ENCODE measurements around the gene TCOF1.

TCOF1 gene

GRCh38 chr5:150323092-150323491 lies 34.4 kb upstream of the TCOF1 start:
- DNase-seq: no peak

DNA sequence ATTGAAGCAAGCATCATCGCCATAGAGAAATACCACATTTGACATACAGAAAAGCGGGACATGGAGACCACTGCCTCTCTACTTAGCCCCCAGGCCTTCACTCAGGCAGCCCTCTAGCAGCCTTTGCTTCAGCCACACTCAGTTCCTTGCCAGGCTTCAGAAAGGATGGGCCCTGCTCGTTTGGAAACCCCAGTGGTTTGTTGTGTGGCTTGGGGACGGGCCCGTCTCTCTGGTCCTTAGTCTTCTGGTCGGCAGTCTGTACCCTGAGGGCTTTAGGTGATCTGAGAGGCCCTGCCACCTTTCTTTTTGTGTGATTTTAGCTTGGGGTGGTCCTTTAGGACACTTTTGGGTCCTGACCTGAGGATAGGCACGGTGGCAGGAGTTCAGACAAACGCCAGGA lies 33.7 kb upstream of the TCOF1 start:
- DNase-seq: no peak

GRCh38 chr5:150325426-150325825 lies 32.1 kb upstream of the TCOF1 start:
- DNase-seq: no peak

- DNase-seq: no peak
These were observed 30.8 kb upstream of the TCOF1 start for GRCh38 chr5:150326707-150327106.

DNA sequence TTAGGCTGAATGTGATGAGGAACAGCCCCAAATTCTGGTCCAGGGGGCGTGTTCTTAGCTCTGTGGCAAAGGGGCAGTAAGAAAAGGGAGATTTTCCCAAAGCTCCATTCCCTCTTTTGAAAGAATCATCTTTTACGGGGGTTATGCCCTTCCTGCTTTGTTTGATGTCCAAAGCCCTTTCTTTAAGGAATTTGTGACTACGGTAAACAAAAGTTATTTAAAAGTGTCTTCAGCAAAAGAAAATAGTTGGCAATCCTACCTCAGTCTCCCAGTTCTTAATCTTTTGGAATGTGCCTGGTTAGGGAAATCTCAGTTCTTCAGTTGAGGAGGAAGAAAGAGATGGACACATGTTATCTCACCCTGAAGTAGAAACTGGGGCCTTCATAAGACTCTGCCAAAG lies 30.4 kb upstream of the TCOF1 start:
- no peak for DNase-seq

DNA sequence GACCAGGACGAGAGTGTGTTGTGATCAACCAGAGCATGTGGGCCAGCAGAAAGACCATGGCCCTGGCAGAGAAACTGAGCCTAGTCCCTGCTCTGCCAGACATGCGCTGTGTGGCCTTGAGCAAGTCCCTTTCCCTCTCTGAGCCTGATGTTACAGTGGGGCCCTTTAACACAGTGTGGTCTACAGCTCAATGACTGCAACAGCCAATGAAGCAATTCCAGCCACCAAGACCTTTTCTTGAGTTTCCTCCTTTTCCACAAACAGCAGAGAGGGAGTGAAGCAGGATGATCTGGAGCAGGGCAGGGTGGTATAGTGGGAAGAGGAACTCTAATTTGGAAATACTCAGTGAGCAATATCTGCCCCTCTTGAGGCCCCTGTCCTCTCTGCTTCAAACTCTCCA lies 29.0 kb upstream of the TCOF1 start:
- DNase-seq: no peak

DNA sequence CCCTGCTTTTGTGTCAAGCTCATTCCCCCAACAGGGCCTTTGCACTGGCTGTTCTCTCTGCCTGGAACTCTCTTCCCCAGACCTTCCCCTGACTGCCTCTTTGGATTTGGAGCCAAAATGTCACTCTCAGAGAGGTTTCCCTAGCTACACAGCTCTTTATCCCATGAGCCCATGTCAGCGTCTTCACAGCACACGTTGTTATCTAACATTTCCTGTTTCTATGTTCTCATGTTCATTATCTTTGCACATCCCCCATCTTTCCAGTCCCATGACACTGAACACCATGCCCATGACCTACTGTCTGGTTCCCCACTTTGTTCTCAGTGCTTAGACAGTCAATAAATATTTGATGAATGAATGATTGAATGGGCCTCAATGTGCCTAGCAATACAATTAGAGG lies 28.5 kb upstream of the TCOF1 start:
- no peak for DNase-seq

DNA sequence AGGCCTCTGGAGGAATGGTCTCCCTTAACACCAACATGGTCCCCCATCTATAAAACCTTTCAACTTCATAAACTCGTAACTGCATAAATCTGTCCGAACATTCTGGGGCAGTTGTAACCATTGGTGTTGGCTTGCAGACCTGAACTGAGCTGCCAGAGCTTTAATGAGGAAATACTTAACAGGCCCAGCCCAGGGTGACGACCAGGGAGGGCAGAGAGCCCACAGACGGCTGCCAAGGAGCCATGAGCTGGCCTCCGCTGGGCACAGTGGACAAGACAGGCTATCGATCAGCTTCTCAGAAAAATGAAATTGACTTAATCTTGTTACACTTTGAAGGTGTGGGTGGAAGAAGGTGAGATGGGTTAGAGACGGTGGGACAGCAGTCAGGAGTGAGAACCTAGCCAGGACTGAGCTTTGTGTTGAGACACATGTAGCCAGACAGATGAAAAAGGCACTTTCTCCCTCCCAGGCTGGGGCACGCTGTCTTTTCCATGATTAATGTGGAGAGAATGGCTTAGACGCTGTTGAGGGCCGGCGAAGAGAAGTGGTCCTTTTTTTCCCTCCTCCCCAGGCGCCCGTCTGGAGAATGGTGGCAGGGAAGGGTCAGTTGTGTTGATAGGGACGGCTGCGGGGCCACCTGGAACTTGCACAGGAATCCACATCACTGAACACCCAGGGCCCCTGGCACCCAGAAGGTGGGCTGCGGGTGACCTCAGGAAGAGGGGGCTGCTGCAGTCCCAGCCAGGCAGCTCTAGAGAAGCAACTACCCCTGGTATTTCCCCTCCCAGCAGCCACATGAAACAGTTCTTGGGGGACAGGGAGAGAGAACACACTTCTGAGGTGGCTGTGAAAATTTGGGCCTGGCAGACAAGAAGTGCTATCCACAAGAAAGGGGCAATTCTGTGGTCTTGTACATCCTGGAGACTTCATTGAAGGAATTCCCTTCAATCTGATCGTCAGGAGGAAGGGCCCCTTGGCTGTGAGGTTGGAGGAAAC lies 27.3 kb upstream of the TCOF1 start:
- DNase-seq: no peak

- no peak for DNase-seq
These were observed 24.1 kb upstream of the TCOF1 start for GRCh38 chr5:150333400-150333799.

DNA sequence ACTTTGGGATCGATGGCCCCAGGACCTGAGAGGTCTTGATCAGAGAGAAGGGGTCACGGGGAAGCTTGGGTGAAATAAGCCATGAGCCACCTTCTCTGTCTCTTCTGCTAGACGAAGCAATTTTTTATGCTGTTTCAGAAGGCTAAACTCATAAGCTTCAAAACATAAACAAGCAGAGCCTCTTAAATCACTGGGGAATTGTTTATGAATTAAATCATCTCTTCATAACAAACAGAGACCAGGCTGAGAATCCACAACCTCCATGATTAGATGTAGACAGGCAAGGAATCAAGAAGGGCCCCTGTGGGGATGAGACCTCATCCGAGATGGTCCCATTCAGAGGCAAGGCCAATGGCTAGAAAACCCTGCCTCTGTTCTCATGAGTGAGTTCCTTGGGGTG lies 21.7 kb upstream of the TCOF1 start:
- no peak for DNase-seq

- DNase-seq: no peak
These were observed 19.0 kb upstream of the TCOF1 start for GRCh38 chr5:150338546-150338945.

DNA sequence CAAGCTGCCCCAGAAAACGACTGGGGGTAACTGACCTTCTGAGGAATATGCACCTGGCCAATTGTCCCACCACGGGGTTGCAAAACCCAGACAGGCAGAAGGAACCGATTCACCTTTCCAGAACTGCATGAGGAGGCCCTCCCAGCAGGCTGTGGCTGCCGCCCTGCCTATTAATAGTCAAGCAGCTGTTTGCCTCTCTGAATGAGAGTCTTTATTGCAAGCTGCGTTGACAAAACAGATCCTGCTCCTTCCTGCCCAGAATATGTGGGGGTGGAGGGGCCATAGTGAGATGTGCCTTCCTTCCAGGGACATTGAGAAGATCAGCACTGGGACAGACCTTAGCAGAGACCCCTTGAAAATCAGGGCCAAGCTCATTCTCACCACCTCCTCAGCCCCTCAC lies 18.3 kb upstream of the TCOF1 start:
- no peak for DNase-seq

DNA sequence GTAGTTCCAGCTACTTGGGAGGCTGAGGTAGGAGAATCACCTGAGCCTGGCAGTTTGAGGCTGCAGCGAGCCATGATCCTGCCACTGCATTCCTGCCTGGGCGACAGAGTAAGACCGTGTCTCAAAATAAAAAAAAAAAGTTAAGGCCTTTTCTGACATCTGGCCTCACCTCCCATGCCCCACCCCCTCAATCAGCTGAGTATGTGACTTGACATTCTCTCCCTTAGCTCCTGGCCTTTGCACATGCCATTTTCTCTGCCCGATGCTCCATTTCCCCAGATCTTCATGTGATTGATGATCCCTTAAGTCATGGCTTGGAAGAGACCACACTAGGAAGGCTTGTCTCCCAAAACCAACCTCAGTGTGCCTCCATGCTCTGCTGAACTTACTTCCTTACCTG lies 17.7 kb upstream of the TCOF1 start:
- no peak for DNase-seq

GRCh38 chr5:150340614-150341255 lies 16.8 kb upstream of the TCOF1 start:
- no peak for DNase-seq

DNA sequence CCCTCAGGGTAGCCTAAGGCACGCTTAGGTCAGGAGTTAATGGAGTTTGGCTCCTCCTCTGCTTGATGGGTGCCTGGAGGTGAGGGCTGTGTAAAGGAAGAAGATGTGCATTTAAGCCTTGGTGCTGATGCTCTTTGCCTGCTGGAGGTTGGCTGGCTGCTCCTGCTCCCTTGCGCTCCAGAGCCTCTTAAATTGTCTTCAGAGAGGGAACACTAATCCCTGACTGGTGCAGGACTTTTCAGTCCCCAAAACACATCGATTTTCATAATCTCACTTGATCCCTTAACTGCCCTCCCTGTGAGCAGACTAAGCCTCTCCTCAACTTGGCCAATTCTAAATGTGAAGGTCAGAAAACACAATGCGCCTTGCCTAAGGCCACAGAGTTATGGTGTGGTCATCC lies 16.2 kb upstream of the TCOF1 start:
- no peak for DNase-seq

DNA sequence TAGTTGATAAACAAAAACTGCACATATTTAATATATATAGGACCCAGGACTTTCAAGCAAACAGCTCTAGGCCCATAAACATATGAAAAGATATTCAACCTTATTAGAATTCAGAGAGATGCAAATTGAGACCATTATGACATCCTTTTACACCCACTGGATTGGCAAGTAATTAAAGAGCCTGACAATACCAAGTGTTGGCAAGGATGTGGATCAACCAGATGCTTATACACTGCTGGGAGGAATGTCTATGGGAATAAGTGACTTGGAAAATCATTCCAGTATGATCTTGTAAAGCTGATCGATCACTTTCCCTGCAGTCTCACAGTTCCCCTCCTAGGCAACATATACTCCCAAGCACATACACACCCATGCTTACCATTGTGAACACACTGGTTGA lies 15.5 kb upstream of the TCOF1 start:
- DNase-seq: no peak

- DNase-seq: no peak
These were observed 14.9 kb upstream of the TCOF1 start for GRCh38 chr5:150342583-150342982.

- no peak for DNase-seq
These were observed 13.4 kb upstream of the TCOF1 start for GRCh38 chr5:150343994-150344631.

- no peak for DNase-seq
These were observed 11.8 kb upstream of the TCOF1 start for GRCh38 chr5:150345716-150346115.

GRCh38 chr5:150346592-150346991 lies 10.9 kb upstream of the TCOF1 start:
- no peak for DNase-seq

DNA sequence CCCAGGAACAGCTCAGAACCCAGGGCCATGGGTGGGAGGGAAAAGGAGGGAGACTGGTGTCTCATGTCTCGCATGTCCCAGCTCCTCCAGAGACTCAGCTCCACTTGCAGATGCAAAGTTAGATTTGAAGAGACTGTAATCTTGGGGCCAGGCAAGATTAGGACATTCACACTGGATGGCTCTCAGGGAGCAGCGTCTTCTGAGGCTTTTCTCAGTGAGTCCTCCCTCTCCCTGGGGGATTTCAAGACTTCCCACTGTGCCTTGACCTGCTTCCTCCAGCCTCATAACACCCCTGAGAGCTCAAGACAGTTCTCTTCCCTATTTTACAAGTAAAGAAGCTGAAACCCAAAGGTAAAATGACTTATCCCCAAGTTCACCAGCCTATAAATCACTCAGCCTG lies 10.5 kb upstream of the TCOF1 start:
- DNase-seq: no peak

GRCh38 chr5:150347451-150347850 lies 10.0 kb upstream of the TCOF1 start:
- no peak for DNase-seq

- DNase-seq: no peak
These were observed 7.7 kb upstream of the TCOF1 start for GRCh38 chr5:150349681-150350275.

Measured in activated effector memory CD4-positive, alpha-beta T cell treated with Interleukin-2 at 50 U/mL for 16 hours (primary cell).